NCI-H2227 (cell line): ENCODE measurements around the gene GSTA3.
"Not testable (repeated sequence)": the region's sequence is repeated elsewhere in the genome, so short reads cannot be mapped to it uniquely, and the experiment has no call there.

ENCODE experiments used
- DNase-seq: peaks from one replicate; lab custom pipeline; 2025; ENCODE audit not compliant: unreplicated experiment; lab: John Stamatoyannopoulos, UW

Gene GSTA3

GRCh38 chr6:52914516-52914915 lies 5.0 kb upstream of the GSTA3 start:
- DNase-seq = no peak

GRCh38 chr6:52910091-52910490 lies 593 bp upstream of the GSTA3 start:
- DNase-seq = no peak

GRCh38 chr6:52909131-52909530 lies 367 bp downstream of the GSTA3 start:
- no peak for DNase-seq

GRCh38 chr6:52908526-52908925 lies 972 bp downstream of the GSTA3 start:
- DNase-seq = no peak

- DNase-seq = no peak
Observed at GRCh38 chr6:52904562-52905279, 4.8 kb downstream of the GSTA3 start.

GRCh38 chr6:52900536-52900935 lies 9.0 kb downstream of the GSTA3 start:
- DNase-seq = no peak

GRCh38 chr6:52895790-52896189 lies 13.7 kb downstream of the GSTA3 start:
- not testable (repeated sequence) for DNase-seq

- DNase-seq = no peak
Observed at GRCh38 chr6:52894285-52894684, 15.2 kb downstream of the GSTA3 start.

- DNase-seq = no peak
Observed at GRCh38 chr6:52893803-52894202, 15.7 kb downstream of the GSTA3 start.

- DNase-seq = no peak
Observed at GRCh38 chr6:52893221-52893620, 16.3 kb downstream of the GSTA3 start.

GRCh38 chr6:52890018-52890417 lies 19.5 kb downstream of the GSTA3 start:
- DNase-seq = no peak

- DNase-seq = no peak
Observed at GRCh38 chr6:52887910-52888524, 21.5 kb downstream of the GSTA3 start.

GRCh38 chr6:52881996-52882841 lies 27.3 kb downstream of the GSTA3 start:
- DNase-seq = peak; percentile 66

GRCh38 chr6:52881662-52881995 lies 27.9 kb downstream of the GSTA3 start:
- no peak for DNase-seq

- DNase-seq = no peak
Observed at GRCh38 chr6:52877786-52878185, 31.7 kb downstream of the GSTA3 start.

- DNase-seq = no peak
Observed at GRCh38 chr6:52877168-52877567, 32.3 kb downstream of the GSTA3 start.

GRCh38 chr6:52876056-52876787 lies 33.3 kb downstream of the GSTA3 start:
- no peak for DNase-seq

- DNase-seq = no peak
Observed at GRCh38 chr6:52872031-52872430, 37.5 kb downstream of the GSTA3 start.

GRCh38 chr6:52871621-52872020 lies 37.9 kb downstream of the GSTA3 start:
- DNase-seq = no peak

- DNase-seq = not testable (repeated sequence)
Observed at GRCh38 chr6:52870335-52871091, 39.0 kb downstream of the GSTA3 start.

GRCh38 chr6:52868899-52869298 lies 40.6 kb downstream of the GSTA3 start:
- not testable (repeated sequence) for DNase-seq
